IMR-90 (cell line): ENCODE results near the gene RDH16. TPM values are rescaled to one million over a fixed set of nuclear protein-coding genes. Genes with fewer than 3 reads are reported as not detected.

Experiments
- ATAC-seq: fragments of 200-7000 bp; cut with Tn5 transposase; 2 replicates; pipeline ENCODE4 v1.9.1; 2020; ENCODE audit warnings: low read depth, mild to moderate bottlenecking, moderate library complexity
- BruUV-seq: library from RNA; stranded (reverse); fragments of 400-500 nt; replicated peaks from 2 replicates; lab custom pipeline; 2021; lab: Mats Ljungman, UMichigan
- CTCF ChIA-PET: fragments of 300-600 bp; formaldehyde crosslinking; extraction: SDS; loops from one replicate; lab custom pipeline; 2021; ENCODE audit warnings: antibody characterized with exemption; lab: Yijun Ruan, JAX
- POLR2A ChIA-PET: fragments of 300-600 bp; sonication (Branson Sonifier 250); formaldehyde crosslinking; loops from one replicate; lab custom pipeline; 2022; ENCODE audit warnings: antibody characterized with exemption; ENCODE audit not compliant: unreplicated experiment; lab: Charles Lee
- DNase-seq: peaks from one replicate; pipeline ENCODE4 v3.0.0; 2013
- H2AFZ ChIP-seq: replicated peaks from 2 replicates; pipeline ENCODE3; 2013; ENCODE audit warnings: low read length, mild to moderate bottlenecking; ENCODE audit not compliant: poor library complexity
- H2AK5ac ChIP-seq: 2 replicates; pipeline ENCODE4 v1.6.1; 2013; ENCODE audit warnings: low read depth, low read length, inconsistent platforms
- H2AK9ac ChIP-seq: replicated peaks from 2 replicates; pipeline ENCODE3; 2013; ENCODE audit warnings: mild to moderate bottlenecking, low read depth, low read length, moderate library complexity; ENCODE audit not compliant: poor library complexity
- H2BK120ac ChIP-seq: 2 replicates; pipeline ENCODE4 v1.6.1; 2013; ENCODE audit warnings: low read depth, low read length, inconsistent platforms
- H2BK15ac ChIP-seq: 3 replicates; pipeline ENCODE4 v1.6.1; 2013; ENCODE audit warnings: low read depth, low read length, inconsistent platforms
- H2BK20ac ChIP-seq: 2 replicates; pipeline ENCODE4 v1.6.1; 2013; ENCODE audit warnings: low read depth, mild to moderate bottlenecking, inconsistent platforms, low read length, moderate library complexity
- H2BK5ac ChIP-seq: 2 replicates; pipeline ENCODE4 v1.6.1; 2013; ENCODE audit warnings: mild to moderate bottlenecking, low read depth, low read length, inconsistent platforms; ENCODE audit not compliant: poor library complexity, severe bottlenecking
- H3K14ac ChIP-seq: replicated peaks from 2 replicates; pipeline ENCODE4 v1.6.1; 2013; ENCODE audit warnings: low read depth, low read length, inconsistent platforms
- H3K18ac ChIP-seq: 2 replicates; pipeline ENCODE4 v1.6.1; 2013; ENCODE audit warnings: low read depth, low read length, control low read depth
- H3K23ac ChIP-seq: 2 replicates; pipeline ENCODE4 v1.6.1; 2013; ENCODE audit warnings: low read depth, low read length, inconsistent platforms
- H3K27ac ChIP-seq: 2 replicates; pipeline ENCODE4 v1.5.1; 2013; ENCODE audit warnings: mild to moderate bottlenecking, control low read depth, low read length; ENCODE audit not compliant: insufficient read depth
- H3K27me3 ChIP-seq: 2 replicates; pipeline ENCODE4 v1.6.1; 2013; ENCODE audit warnings: low read length; ENCODE audit not compliant: control insufficient read depth, insufficient read depth
- H3K36me3 ChIP-seq: 2 replicates; pipeline ENCODE4 v1.6.1; 2013; ENCODE audit warnings: low read length, mixed read lengths; ENCODE audit not compliant: control insufficient read depth, insufficient read depth
- H3K4ac ChIP-seq: 2 replicates; pipeline ENCODE4 v1.6.1; 2013; ENCODE audit warnings: low read depth, low read length, inconsistent platforms
- H3K4me1 ChIP-seq: 2 replicates; pipeline ENCODE4 v1.6.1; 2013; ENCODE audit warnings: low read length, mixed read lengths; ENCODE audit not compliant: control insufficient read depth, insufficient read depth
- H3K4me2 ChIP-seq: 2 replicates; pipeline ENCODE4 v1.6.1; 2013; ENCODE audit warnings: low read depth, mild to moderate bottlenecking, control low read depth, low read length, moderate library complexity
- H3K4me3 ChIP-seq: 2 replicates; pipeline ENCODE4 v1.5.1; 2013; ENCODE audit warnings: low read depth, mild to moderate bottlenecking, control low read depth, low read length, moderate library complexity; ENCODE audit not compliant: insufficient read depth
- H3K56ac ChIP-seq: 2 replicates; pipeline ENCODE4 v1.6.1; 2013; ENCODE audit warnings: low read length, inconsistent platforms; ENCODE audit not compliant: insufficient read depth; ENCODE audit errors: extremely low read depth
- H3K79me1 ChIP-seq, 2 experiments: 2 replicates each; pipeline ENCODE4 v1.6.1; 2013; ENCODE audit warnings: low read length in 2 of 2, inconsistent platforms in 1 of 2, low read depth in 1 of 2
- H3K9ac ChIP-seq: 2 replicates; pipeline ENCODE4 v1.6.1; 2013; ENCODE audit warnings: low read depth, low read length, control low read depth
- H3K9me1 ChIP-seq: 2 replicates; pipeline ENCODE4 v1.6.1; 2013; ENCODE audit warnings: low read length, inconsistent platforms; ENCODE audit not compliant: insufficient read depth
- H3K9me3 ChIP-seq: 2 replicates; pipeline ENCODE4 v1.6.1; 2013; ENCODE audit warnings: low read length; ENCODE audit not compliant: control insufficient read depth, insufficient read depth
- H4K20me1 ChIP-seq: 2 replicates; pipeline ENCODE4 v1.6.1; 2013; ENCODE audit warnings: low read length, inconsistent platforms; ENCODE audit not compliant: insufficient read depth
- H4K5ac ChIP-seq: 2 replicates; pipeline ENCODE4 v1.6.1; 2013; ENCODE audit warnings: mild to moderate bottlenecking, low read depth, low read length, control low read depth
- H4K8ac ChIP-seq, 2 experiments: 2 replicates each; pipeline ENCODE4 v1.6.1; 2013; ENCODE audit warnings: low read depth in 2 of 2, low read length in 2 of 2, control low read depth in 1 of 2, inconsistent platforms in 1 of 2
- H4K91ac ChIP-seq: 2 replicates; pipeline ENCODE4 v1.6.1; 2013; ENCODE audit warnings: low read depth, low read length, inconsistent platforms; ENCODE audit not compliant: insufficient read depth
- CEBPB ChIP-seq: IDR thresholded peaks from 2 replicates; pipeline ENCODE4 v1.6.1; 2012; ENCODE audit warnings: low read depth, low read length, improper control_type of control experiment
- CHD1 ChIP-seq: IDR thresholded peaks from 2 replicates; pipeline ENCODE4 v1.6.1; 2012; ENCODE audit warnings: low read depth, low read length, improper control_type of control experiment
- FOS ChIP-seq: fragments of 150-350 bp; IDR thresholded peaks from 2 replicates; pipeline ENCODE4 v1.6.1; 2016; ENCODE audit warnings: low read depth, low read length
- MAFK ChIP-seq: IDR thresholded peaks from 2 replicates; pipeline ENCODE4 v1.6.1; 2012; ENCODE audit warnings: low read depth, low read length, improper control_type of control experiment
- MXI1 ChIP-seq: IDR thresholded peaks from 2 replicates; pipeline ENCODE4 v1.6.1; 2012; ENCODE audit warnings: low read depth, mild to moderate bottlenecking, low read length, moderate library complexity, borderline replicate concordance
- NFE2L2 ChIP-seq: fragments of 150-350 bp; IDR thresholded peaks from 2 replicates; pipeline ENCODE4 v1.6.1; 2016; ENCODE audit warnings: low read depth, mild to moderate bottlenecking, low read length
- POLR2A ChIP-seq: IDR thresholded peaks from 2 replicates; pipeline ENCODE4 v1.6.1; 2012; ENCODE audit warnings: mild to moderate bottlenecking, low read depth, low read length
- RCOR1 ChIP-seq: IDR thresholded peaks from 2 replicates; pipeline ENCODE4 v1.6.1; 2012; ENCODE audit warnings: mild to moderate bottlenecking, low read length, improper control_type of control experiment; ENCODE audit not compliant: insufficient replicate concordance
- RFX5 ChIP-seq: IDR thresholded peaks from 2 replicates; pipeline ENCODE4 v1.8.0; 2012; ENCODE audit warnings: low read depth, mild to moderate bottlenecking, low read length, moderate library complexity
- SMC3 ChIP-seq: fragments of 150-350 bp; IDR thresholded peaks from 2 replicates; pipeline ENCODE4 v1.6.1; 2016; ENCODE audit warnings: low read depth, mild to moderate bottlenecking, antibody characterized with exemption, low read length, moderate library complexity
- WGBS, 2 experiments: methylation state at CpG; one replicate each; pipeline versions ENCODE4 v1.1.5 to v1.1.7; 2013; ENCODE audit warnings: missing lambda C conversion rate in 2 of 2; ENCODE audit not compliant: insufficient read length in 1 of 2; ENCODE audit errors: extremely low coverage in 2 of 2; 5-methylcytosine and 5-hydroxymethylcytosine counted together
- dilution Hi-C: fragments of 300-500 bp; cut with HindIII; formaldehyde crosslinking; loops from one replicate; pipeline ENCODE4 v1.14.3; 2018; ENCODE audit warnings: low sequenced_read_pairs; ENCODE audit not compliant: unreplicated experiment
- in situ Hi-C: fragments of 300-500 bp; cut with MboI; formaldehyde crosslinking; loops from 3 replicates; pipeline ENCODE4 v1.14.3; 2019; ENCODE audit warnings: low sequenced_read_pairs, inconsistent platforms, mixed read lengths
- intact Hi-C: fragments of 100-400 bp; cut with micrococcal nuclease; formaldehyde crosslinking; loops from 2 replicates; pipeline ENCODE4 v1.10.0; 2022
- polyA plus RNA-seq, 3 experiments: library from polyadenylated mRNA; depleted of rRNA; stranded (reverse); fragments of >200 nt; gene quantifications; 2 replicates each; pipeline ENCODE4 v1.2.3, GENCODE V29; 2012; ENCODE audit warnings: low replicate concordance in 1 of 3
- total RNA-seq: library from RNA; depleted of rRNA; stranded (reverse); fragments of >200 nt; gene quantifications from 2 replicates; pipeline ENCODE4 v1.2.3, GENCODE V29; 2012
- TF ChIP-seq, protein P1 (sequence below): fragments of 150-350 bp; IDR thresholded peaks from 2 replicates; pipeline ENCODE4 v1.6.1; 2016; ENCODE audit warnings: low read depth, mild to moderate bottlenecking, low read length, moderate library complexity, borderline replicate concordance

The RDH16 gene
- total and polyA plus RNA-seq, 2 of the 4 experiments (the other 2 are of a cell fraction), result not detected

DNA sequence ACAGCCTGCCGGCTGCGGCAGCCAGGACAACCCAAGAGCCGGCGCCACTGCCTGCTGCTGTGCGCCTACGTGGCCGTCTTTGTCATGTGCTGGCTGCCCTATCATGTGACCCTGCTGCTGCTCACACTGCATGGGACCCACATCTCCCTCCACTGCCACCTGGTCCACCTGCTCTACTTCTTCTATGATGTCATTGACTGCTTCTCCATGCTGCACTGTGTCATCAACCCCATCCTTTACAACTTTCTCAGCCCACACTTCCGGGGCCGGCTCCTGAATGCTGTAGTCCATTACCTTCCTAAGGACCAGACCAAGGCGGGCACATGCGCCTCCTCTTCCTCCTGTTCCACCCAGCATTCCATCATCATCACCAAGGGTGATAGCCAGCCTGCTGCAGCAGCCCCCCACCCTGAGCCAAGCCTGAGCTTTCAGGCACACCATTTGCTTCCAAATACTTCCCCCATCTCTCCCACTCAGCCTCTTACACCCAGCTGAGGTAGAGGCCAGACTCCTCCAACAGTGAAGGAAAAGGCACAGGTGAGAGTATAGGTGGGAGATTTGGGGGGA, 38.6 kb upstream of the RDH16 start:
- dilution Hi-C loops, result no loop called here
- ATAC-seq (no peak), DNase-seq (no peak)
- peaks cover 25% of the 10 kb centered on the region for H4K20me1 ChIP-seq
- no peak for TF ChIP-seq SMC3
- TF ChIP-seq MAFK, result no peak
- TF ChIP-seq NFE2L2, result no peak
- TF ChIP-seq FOS, result no peak
- no peak for TF ChIP-seq RFX5
- TF ChIP-seq, protein P1, sequence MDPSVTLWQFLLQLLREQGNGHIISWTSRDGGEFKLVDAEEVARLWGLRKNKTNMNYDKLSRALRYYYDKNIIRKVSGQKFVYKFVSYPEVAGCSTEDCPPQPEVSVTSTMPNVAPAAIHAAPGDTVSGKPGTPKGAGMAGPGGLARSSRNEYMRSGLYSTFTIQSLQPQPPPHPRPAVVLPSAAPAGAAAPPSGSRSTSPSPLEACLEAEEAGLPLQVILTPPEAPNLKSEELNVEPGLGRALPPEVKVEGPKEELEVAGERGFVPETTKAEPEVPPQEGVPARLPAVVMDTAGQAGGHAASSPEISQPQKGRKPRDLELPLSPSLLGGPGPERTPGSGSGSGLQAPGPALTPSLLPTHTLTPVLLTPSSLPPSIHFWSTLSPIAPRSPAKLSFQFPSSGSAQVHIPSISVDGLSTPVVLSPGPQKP, result no peak
- no peak for TF ChIP-seq RCOR1
- TF ChIP-seq POLR2A, result no peak
- TF ChIP-seq MXI1, result no peak
- no peak for TF ChIP-seq CHD1
- TF ChIP-seq CEBPB, result no peak
- H3K9me3 ChIP-seq, result no peaks in the 10 kb centered on the region
- H3K56ac ChIP-seq, result no peak overlapping the region
- H3K18ac ChIP-seq, result no peak overlapping the region
- no peak overlapping the region for H3K14ac ChIP-seq
- WGBS, 2 experiments, result 100% methylated on average over 9 of the region's 11 CpGs; no CpG with 5 or more reads in 1 of the 2 experiments
- H2BK20ac ChIP-seq, result no peak overlapping the region
- no peak overlapping the region for H4K5ac ChIP-seq
- ChIA-PET CTCF (no interaction called here), POLR2A (no interaction called here)
- H3K9me1 ChIP-seq, result peaks cover 13% of the 10 kb centered on the region
- H4K8ac ChIP-seq, result no peak overlapping the region
- H3K9ac ChIP-seq, result no peak overlapping the region
- H3K27ac ChIP-seq, result no peak overlapping the region
- peaks cover 6 to 32% of the 10 kb centered on the region in 2 experiments; a peak in 3 of 4 replicates for H3K79me1 ChIP-seq
- H2BK5ac ChIP-seq, result no peak overlapping the region
- H4K91ac ChIP-seq, result no peak overlapping the region
- no peak overlapping the region for H3K23ac ChIP-seq
- H3K4me3 ChIP-seq, result no peak overlapping the region
- H2AK9ac ChIP-seq, result no peak overlapping the region
- no peak overlapping the region for H3K4ac ChIP-seq
- no peak overlapping the region for H2AFZ ChIP-seq
- H3K4me2 ChIP-seq, result no peak overlapping the region
- H3K27me3 ChIP-seq, result no peaks in the 10 kb centered on the region
- no peak overlapping the region for H2BK120ac ChIP-seq
- in situ Hi-C loops, result loop anchor here (25.0 kb wide), 1 partner anchor 484 kb away; the partner anchor contains the start of gene RBMS2
- intact Hi-C loops, result no loop called here
- no peak overlapping the region for H2AK5ac ChIP-seq
- H3K36me3 ChIP-seq, result peaks cover 23% of the 10 kb centered on the region
- no TSS peak for BruUV-seq
- H2BK15ac ChIP-seq, result no peak overlapping the region
- H3K4me1 ChIP-seq, result no peaks in the 10 kb centered on the region; the same call in 1 of the 2 replicates
